H9 (cell line): ENCODE results near the gene NGFR. TPM values are rescaled to one million over a fixed set of nuclear protein-coding genes. Genes with fewer than 3 reads are reported as not detected.

Experiments used
- DNase-seq: peaks from one replicate; pipeline ENCODE4 v3.0.0-alpha.2; 2017
- H2AFZ ChIP-seq: one replicate; pipeline ENCODE4 v1.6.1; 2013; ENCODE audit warnings: mild to moderate bottlenecking, low read length, control low read depth, moderate library complexity
- H2AK5ac ChIP-seq: 2 replicates; pipeline ENCODE4 v1.6.1; 2013; ENCODE audit warnings: low read length, control low read depth, mixed read lengths; ENCODE audit not compliant: insufficient read length
- H2BK120ac ChIP-seq: one replicate; pipeline ENCODE4 v1.6.1; 2013; ENCODE audit warnings: low read depth, mild to moderate bottlenecking, low read length, control low read depth, inconsistent platforms; ENCODE audit not compliant: poor library complexity, severe bottlenecking
- H2BK12ac ChIP-seq: 2 replicates; pipeline ENCODE4 v1.6.1; 2013; ENCODE audit warnings: low read length, control low read depth, mixed read lengths, low read depth; ENCODE audit not compliant: insufficient read length
- H2BK15ac ChIP-seq: 2 replicates; pipeline ENCODE4 v1.6.1; 2013; ENCODE audit warnings: low read depth, low read length, control low read depth
- H2BK20ac ChIP-seq: one replicate; pipeline ENCODE4 v1.6.1; 2013; ENCODE audit warnings: low read depth, mild to moderate bottlenecking, low read length, control low read depth, inconsistent platforms; ENCODE audit not compliant: poor library complexity, severe bottlenecking
- H2BK5ac ChIP-seq: 2 replicates; pipeline ENCODE4 v1.6.1; 2013; ENCODE audit warnings: low read length, control low read depth, mixed read lengths; ENCODE audit not compliant: insufficient read length
- H3K14ac ChIP-seq: 2 replicates; pipeline ENCODE4 v1.6.1; 2013; ENCODE audit warnings: low read length, control low read depth; ENCODE audit not compliant: insufficient read depth
- H3K18ac ChIP-seq: 2 replicates; pipeline ENCODE4 v1.6.1; 2013; ENCODE audit warnings: low read depth, mild to moderate bottlenecking, mixed read lengths, low read length, control low read depth; ENCODE audit not compliant: insufficient read length
- H3K23ac ChIP-seq: 2 replicates; pipeline ENCODE4 v1.6.1; 2013; ENCODE audit warnings: low read length, control low read depth, mixed read lengths, low read depth; ENCODE audit not compliant: insufficient read length
- H3K23me2 ChIP-seq: 2 replicates; pipeline ENCODE4 v1.6.1; 2013; ENCODE audit warnings: low read depth, mild to moderate bottlenecking, mixed read lengths, low read length, control low read depth; ENCODE audit not compliant: insufficient read length, poor library complexity, severe bottlenecking
- H3K27ac ChIP-seq: 2 replicates; pipeline ENCODE4 v1.5.1; 2013; ENCODE audit warnings: low read length, control low read depth, mixed read lengths, low read depth; ENCODE audit not compliant: insufficient read length
- H3K27me3 ChIP-seq: 2 replicates; pipeline ENCODE4 v1.6.1; 2013; ENCODE audit warnings: low read length, control low read depth, inconsistent platforms; ENCODE audit not compliant: insufficient read depth
- H3K4ac ChIP-seq: 2 replicates; pipeline ENCODE4 v1.6.1; 2013; ENCODE audit warnings: low read depth, mild to moderate bottlenecking, control low read depth, inconsistent platforms, low read length, moderate library complexity
- H3K4me1 ChIP-seq: 2 replicates; pipeline ENCODE4 v1.6.1; 2013; ENCODE audit warnings: low read length, control low read depth, inconsistent platforms; ENCODE audit not compliant: insufficient read depth
- H3K4me2 ChIP-seq: 2 replicates; pipeline ENCODE4 v1.6.1; 2013; ENCODE audit warnings: low read length, control low read depth, mixed read lengths; ENCODE audit not compliant: insufficient read length, insufficient read depth
- H3K56ac ChIP-seq: 2 replicates; pipeline ENCODE4 v1.6.1; 2013; ENCODE audit warnings: low read depth, mild to moderate bottlenecking, mixed read lengths, low read length, control low read depth; ENCODE audit not compliant: insufficient read length
- H3K79me1 ChIP-seq: 2 replicates; pipeline ENCODE4 v1.6.1; 2013; ENCODE audit warnings: low read depth, mild to moderate bottlenecking, moderate library complexity, low read length, control low read depth, inconsistent platforms; ENCODE audit not compliant: insufficient read depth, poor library complexity, severe bottlenecking
- H3K79me2 ChIP-seq: 2 replicates; pipeline ENCODE4 v1.6.1; 2013; ENCODE audit warnings: low read length, control low read depth, inconsistent platforms; ENCODE audit not compliant: insufficient read depth
- H3K9ac ChIP-seq: 2 replicates; pipeline ENCODE4 v1.6.1; 2013; ENCODE audit warnings: low read length, control low read depth, mixed read lengths; ENCODE audit not compliant: insufficient read length; ENCODE audit errors: extremely low read depth
- H3K9me3 ChIP-seq: one replicate; pipeline ENCODE4 v1.6.1; 2013; ENCODE audit warnings: low read depth, low read length, inconsistent platforms; ENCODE audit not compliant: control insufficient read depth
- H3T11ph ChIP-seq: one replicate; pipeline ENCODE4 v1.6.1; 2013; ENCODE audit warnings: mild to moderate bottlenecking, low read length, control low read depth, inconsistent platforms
- H4K20me1 ChIP-seq: one replicate; pipeline ENCODE4 v1.6.1; 2013; ENCODE audit not compliant: control insufficient read depth, insufficient read length, insufficient read depth
- H4K5ac ChIP-seq: 2 replicates; pipeline ENCODE4 v1.6.1; 2013; ENCODE audit warnings: low read depth, mild to moderate bottlenecking, mixed read lengths, low read length, control low read depth; ENCODE audit not compliant: insufficient read length
- H4K8ac ChIP-seq: replicated peaks from 2 replicates; pipeline ENCODE4 v1.6.1; 2013; ENCODE audit warnings: low read length, control low read depth, mixed read lengths, low read depth; ENCODE audit not compliant: insufficient read length
- H4K91ac ChIP-seq: 2 replicates; pipeline ENCODE4 v1.6.1; 2013; ENCODE audit warnings: low read depth, mild to moderate bottlenecking, moderate library complexity, mixed read lengths, low read length, control low read depth; ENCODE audit not compliant: insufficient read length
- H3K27ac Mint-ChIP-seq, 3 experiments: 2 replicates in 2 of 3; 3 replicates in 1 of 3; pipeline ENCODE4 v1.8.0; 2020 to 2021; ENCODE audit warnings: mixed read lengths in 3 of 3, mild to moderate bottlenecking in 1 of 3, moderate library complexity in 1 of 3
- H3K27me3 Mint-ChIP-seq: 2 replicates; pipeline ENCODE4 v1.8.0; 2021; ENCODE audit warnings: low read depth, mild to moderate bottlenecking, moderate library complexity, mixed read lengths
- H3K36me3 Mint-ChIP-seq, 3 experiments: 2 replicates in 2 of 3; 3 replicates in 1 of 3; pipeline ENCODE4 v1.8.0; 2020 to 2021; ENCODE audit warnings: low read depth in 3 of 3, mixed read lengths in 3 of 3; ENCODE audit not compliant: insufficient read depth in 1 of 3
- H3K4me1 Mint-ChIP-seq, 2 experiments: 2 replicates each; pipeline ENCODE4 v1.8.0; 2020; ENCODE audit warnings: mixed read lengths in 2 of 2
- H3K4me3 Mint-ChIP-seq, 2 experiments: 2 replicates in 1 of 2; 3 replicates in 1 of 2; pipeline ENCODE4 v1.8.0; 2020 to 2021; ENCODE audit warnings: mild to moderate bottlenecking in 2 of 2, mixed read lengths in 2 of 2, moderate library complexity in 1 of 2
- H3K9me3 Mint-ChIP-seq, 2 experiments: 2 replicates in 1 of 2; 3 replicates in 1 of 2; pipeline ENCODE4 v1.8.0; 2020; ENCODE audit warnings: mild to moderate bottlenecking in 2 of 2, mixed read lengths in 2 of 2, moderate library complexity in 1 of 2
- WGBS: extraction: QIAGEN DNeasy Blood & Tissue Kit; methylation state at CpG from one replicate; pipeline ENCODE4 v1.1.7; 2013; ENCODE audit warnings: missing lambda C conversion rate, low lambda C conversion rate, mixed read lengths; ENCODE audit not compliant: insufficient read length; ENCODE audit errors: extremely low coverage; 5-methylcytosine and 5-hydroxymethylcytosine counted together
- total RNA-seq: library from RNA; stranded (reverse); gene quantifications from 2 replicates; pipeline ENCODE4 v1.2.1, GENCODE V29; 2021
- TF ChIP-seq, protein P1 (sequence below): fragments of 200-600 bp; sonication (generic); conservative IDR thresholded peaks from 3 replicates; pipeline ENCODE4 v1.8.0; 2021; ENCODE audit warnings: antibody characterized with exemption, mild to moderate bottlenecking

NGFR gene
- total RNA-seq, 1 experiment from 2014 or later = 9.6 TPM

DNA sequence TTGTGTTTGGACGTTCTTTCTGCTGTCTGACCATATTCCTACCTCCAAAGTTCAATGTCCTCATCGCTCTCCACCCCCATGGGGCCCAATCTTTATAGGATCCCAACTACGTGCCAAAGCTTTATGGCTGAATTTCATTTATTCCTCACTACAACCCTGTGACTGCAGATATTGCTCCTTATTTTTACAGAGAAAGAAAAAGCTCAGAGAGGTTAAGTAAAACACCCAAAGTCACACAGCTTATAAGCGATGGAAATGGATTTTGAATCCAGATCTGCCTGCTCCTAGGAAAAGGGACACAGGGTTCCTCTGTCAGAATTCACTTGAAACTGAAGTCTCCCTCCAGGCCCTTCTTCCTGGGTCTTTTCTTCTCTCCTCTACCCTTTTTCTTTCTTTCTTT lies 9.3 kb downstream of the NGFR start:
- Histone ChIP-seq H4K91ac (no peak overlapping the region), H3K27ac (no peak overlapping the region), H3K79me2 (no peaks in the 10 kb centered on the region), H3K4me1 (peaks cover 9% of the 10 kb centered on the region; the same call in 1 of the 2 replicates), H2BK5ac (no peak overlapping the region), H3K4ac (no peak overlapping the region), H2AFZ (no peak overlapping the region), H4K20me1 (no peaks in the 10 kb centered on the region), H2BK120ac (no peak overlapping the region), H4K5ac (no peak overlapping the region), H3K18ac (no peak overlapping the region), H3K9ac (no peak overlapping the region), H2BK15ac (no peak overlapping the region), H3K23ac (no peak overlapping the region), H2BK20ac (no peak overlapping the region), H2BK12ac (no peak overlapping the region), H3K14ac (no peak overlapping the region), H3K56ac (no peak overlapping the region), H3K9me3 (no peaks in the 10 kb centered on the region), H2AK5ac (no peak overlapping the region), H3T11ph (no peak overlapping the region), H4K8ac (no peak overlapping the region), H3K4me2 (no peak overlapping the region), H3K79me1 (no peaks in the 10 kb centered on the region), H3K23me2 (no peaks in the 10 kb centered on the region), H3K27me3 (no peaks in the 10 kb centered on the region; the same call in 1 of the 2 replicates)
- Mint-ChIP-seq H3K9me3 (no peaks in the 10 kb centered on the region), H3K27me3 (peaks cover 41% of the 10 kb centered on the region), H3K27ac (no peak overlapping the region), H3K4me1 (peaks cover 39 to 50% of the 10 kb centered on the region in 2 experiments), H3K36me3 (no peaks in the 10 kb centered on the region), H3K4me3 (no peak overlapping the region)
- TF ChIP-seq, protein P1, sequence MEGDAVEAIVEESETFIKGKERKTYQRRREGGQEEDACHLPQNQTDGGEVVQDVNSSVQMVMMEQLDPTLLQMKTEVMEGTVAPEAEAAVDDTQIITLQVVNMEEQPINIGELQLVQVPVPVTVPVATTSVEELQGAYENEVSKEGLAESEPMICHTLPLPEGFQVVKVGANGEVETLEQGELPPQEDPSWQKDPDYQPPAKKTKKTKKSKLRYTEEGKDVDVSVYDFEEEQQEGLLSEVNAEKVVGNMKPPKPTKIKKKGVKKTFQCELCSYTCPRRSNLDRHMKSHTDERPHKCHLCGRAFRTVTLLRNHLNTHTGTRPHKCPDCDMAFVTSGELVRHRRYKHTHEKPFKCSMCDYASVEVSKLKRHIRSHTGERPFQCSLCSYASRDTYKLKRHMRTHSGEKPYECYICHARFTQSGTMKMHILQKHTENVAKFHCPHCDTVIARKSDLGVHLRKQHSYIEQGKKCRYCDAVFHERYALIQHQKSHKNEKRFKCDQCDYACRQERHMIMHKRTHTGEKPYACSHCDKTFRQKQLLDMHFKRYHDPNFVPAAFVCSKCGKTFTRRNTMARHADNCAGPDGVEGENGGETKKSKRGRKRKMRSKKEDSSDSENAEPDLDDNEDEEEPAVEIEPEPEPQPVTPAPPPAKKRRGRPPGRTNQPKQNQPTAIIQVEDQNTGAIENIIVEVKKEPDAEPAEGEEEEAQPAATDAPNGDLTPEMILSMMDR = no peak
- no CpG with 5 or more reads among the region's 4 CpGs for WGBS
- no peak for DNase-seq
